GM12865 (cell line): ENCODE data around the gene GOLPH3.

Experiments
- DNase-seq: peaks from one replicate; pipeline ENCODE4 v3.0.0; 2010; ENCODE audit warnings: low read depth
- H3K4me3 ChIP-seq: 2 replicates; pipeline ENCODE4 v1.5.1; 2011; ENCODE audit warnings: mild to moderate bottlenecking, low read depth, low read length, control low read depth
- TF ChIP-seq, protein P1 (sequence below): IDR thresholded peaks from 2 replicates; pipeline ENCODE4 v1.5.1; 2011; ENCODE audit warnings: low read length, control low read depth, low read depth, inconsistent platforms; ENCODE audit not compliant: insufficient read depth; ENCODE audit errors: missing control alignments

GOLPH3 gene

DNA sequence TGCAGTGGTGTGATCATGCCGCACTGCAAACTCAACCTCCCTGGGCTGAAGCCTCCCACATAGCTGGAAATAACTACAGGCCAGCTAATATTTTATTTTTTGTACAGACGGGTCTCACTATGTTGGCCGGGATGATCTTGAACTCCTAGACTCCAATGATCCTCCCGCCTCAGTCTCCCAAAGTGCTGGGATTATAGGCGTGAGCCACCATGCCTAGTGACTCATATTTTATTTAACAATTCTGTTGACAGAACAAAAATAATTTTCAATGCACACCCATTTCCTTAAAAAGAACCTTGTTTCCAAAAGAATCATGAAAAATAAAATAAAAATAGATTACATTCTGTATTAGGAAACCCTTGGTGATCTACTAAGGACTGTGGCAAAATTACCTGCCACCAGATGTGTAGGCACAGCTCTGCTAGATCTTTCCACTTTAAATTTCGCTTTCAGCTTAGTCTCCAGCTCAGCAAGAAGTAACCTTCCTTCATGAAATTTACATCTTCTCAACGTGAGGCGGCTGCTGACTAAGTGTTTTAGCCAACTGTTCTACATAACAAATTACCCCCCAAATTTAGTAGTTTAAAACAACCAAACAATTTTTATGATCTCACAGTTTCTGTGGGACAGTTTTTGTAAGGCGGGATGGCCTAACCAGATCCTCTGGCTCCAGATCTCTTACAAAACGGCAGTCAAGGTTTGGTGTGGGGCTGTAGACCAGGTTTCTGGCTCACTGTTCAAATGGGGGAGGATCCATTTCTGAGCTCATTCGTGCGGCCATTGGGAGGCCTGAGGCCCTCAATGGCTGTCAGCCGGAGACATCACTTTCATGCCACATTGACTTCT lies 32.6 kb upstream of the GOLPH3 start:
- TF ChIP-seq, protein P1, sequence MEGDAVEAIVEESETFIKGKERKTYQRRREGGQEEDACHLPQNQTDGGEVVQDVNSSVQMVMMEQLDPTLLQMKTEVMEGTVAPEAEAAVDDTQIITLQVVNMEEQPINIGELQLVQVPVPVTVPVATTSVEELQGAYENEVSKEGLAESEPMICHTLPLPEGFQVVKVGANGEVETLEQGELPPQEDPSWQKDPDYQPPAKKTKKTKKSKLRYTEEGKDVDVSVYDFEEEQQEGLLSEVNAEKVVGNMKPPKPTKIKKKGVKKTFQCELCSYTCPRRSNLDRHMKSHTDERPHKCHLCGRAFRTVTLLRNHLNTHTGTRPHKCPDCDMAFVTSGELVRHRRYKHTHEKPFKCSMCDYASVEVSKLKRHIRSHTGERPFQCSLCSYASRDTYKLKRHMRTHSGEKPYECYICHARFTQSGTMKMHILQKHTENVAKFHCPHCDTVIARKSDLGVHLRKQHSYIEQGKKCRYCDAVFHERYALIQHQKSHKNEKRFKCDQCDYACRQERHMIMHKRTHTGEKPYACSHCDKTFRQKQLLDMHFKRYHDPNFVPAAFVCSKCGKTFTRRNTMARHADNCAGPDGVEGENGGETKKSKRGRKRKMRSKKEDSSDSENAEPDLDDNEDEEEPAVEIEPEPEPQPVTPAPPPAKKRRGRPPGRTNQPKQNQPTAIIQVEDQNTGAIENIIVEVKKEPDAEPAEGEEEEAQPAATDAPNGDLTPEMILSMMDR: no peak
- DNase-seq: peak; percentile 60
- H3K4me3 ChIP-seq: no peak overlapping the region

DNA sequence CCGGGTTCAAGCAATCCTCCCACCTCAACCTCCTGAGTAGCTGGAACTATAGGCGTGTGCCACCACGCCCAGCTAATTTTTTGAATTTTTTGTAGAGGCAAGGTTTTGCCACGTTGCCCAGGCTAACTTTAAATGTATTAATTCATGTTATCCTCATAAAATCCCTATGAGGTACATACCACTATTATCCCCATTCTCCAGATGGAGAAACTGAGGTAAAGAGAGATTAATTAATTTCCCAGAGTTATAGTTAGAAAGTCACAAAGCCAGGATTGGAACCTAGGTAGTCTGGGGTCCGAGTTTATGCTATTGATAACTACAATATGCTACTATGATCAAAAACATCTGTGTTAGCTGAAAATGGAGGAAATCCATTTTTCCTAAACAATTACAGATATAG lies 31.9 kb upstream of the GOLPH3 start:
- TF ChIP-seq, protein P1: no peak
- no peak for DNase-seq
- no peak overlapping the region for H3K4me3 ChIP-seq

DNA sequence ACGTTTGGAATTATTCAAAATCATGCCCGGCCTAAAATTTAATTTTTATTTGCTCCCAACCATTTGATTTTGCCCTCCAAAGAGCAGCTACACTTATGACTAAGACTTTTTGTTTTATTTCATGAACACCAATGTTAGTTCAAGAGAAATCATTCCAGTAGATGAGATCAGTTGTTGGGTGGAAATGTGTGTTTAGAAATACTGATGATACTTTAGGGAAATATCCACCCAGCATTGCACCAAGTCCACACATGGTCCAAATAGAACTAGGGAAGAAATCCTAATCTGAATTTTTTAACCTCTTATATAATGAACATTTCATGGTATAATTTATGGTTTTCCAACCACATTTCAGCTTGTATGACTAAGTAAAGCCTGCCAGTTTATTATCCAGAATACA lies 28.3 kb upstream of the GOLPH3 start:
- no peak for DNase-seq
- H3K4me3 ChIP-seq: no peak overlapping the region
- TF ChIP-seq, protein P1: no peak

DNA sequence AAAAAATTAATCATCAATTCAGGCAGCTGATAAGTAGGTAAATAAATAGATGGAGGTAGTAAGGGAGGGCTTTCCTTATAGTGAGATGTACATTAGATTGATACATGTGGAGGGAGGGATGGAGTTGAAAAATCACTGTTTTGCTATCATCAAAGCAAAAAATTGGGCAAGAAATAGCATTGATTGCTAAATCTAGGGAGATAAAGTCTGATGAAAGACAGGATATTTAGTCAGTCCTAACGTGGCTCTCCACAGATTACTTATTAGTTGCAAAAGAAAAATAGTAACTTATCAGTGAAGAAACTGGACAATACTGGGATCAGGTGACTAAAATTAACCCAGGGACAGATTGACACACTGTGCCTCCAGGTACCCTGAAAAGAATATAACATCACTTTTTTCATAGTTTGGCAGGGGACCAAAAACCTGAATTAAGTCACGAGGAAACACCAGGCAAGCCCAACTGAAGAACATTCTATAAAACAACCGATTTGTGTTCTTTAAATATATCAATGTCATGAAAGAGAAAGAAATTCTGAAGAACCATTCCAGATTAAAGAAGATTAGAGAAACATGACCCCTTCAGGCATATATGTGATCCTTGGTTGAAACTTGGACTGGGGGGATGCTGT lies 27.1 kb upstream of the GOLPH3 start:
- no peak overlapping the region for H3K4me3 ChIP-seq
- TF ChIP-seq, protein P1: no peak
- no peak for DNase-seq

DNA sequence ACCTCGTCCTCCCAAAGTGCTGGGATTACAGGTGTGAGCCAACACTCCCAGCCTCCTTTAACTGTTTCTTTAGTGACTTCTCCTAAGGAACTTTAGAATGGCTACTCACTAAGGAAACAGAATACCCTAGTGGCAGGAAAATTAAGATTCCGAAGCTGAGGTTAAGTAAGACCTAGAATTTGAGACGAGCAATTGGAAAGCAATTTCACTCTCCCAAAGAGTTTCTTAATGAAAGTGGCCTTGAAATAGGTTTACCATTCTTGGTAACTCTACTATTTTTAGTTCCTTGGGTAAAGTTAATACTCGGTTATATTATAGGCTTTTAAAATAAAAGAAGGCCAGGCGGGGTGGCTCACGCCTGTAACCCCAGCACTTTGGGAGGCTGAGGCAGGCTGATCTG lies 22.9 kb upstream of the GOLPH3 start:
- DNase-seq: no peak
- TF ChIP-seq, protein P1: no peak
- H3K4me3 ChIP-seq: no peak overlapping the region

DNA sequence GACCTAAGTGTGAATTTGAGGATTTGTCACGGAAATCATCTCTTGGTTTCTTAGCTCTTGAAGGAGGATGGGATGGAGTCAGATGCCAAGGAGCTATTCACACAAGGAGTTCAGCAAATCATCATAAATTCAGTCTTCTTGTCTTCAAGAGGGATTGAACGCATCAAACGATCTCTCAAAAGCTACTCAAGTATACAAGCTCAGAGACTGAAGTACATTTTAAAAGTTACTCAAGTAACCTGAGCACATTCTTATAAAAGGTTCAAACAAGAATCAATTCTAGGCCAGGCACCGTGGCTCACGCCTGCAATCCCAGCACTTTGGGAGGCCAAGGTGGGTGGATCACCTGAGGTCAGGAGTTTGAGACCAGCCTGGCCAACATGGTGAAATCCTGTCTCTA lies 21.1 kb upstream of the GOLPH3 start:
- DNase-seq: no peak
- TF ChIP-seq, protein P1: no peak
- H3K4me3 ChIP-seq: no peak overlapping the region
